K562 (cell line): ENCODE data around the gene RABEPK. TPM values are rescaled to one million over a fixed set of nuclear protein-coding genes. Genes with fewer than 3 reads are reported as not detected.
A peak's percentile ranks its signal among the peaks of the same experiment; 100 is the strongest.

Source experiments
- CTCFL ChIP-seq: IDR thresholded peaks from 2 replicates; pipeline ENCODE4 v1.6.1; 2011; ENCODE audit warnings: borderline replicate concordance, low read depth, mild to moderate bottlenecking, moderate library complexity, low read length; ENCODE audit not compliant: insufficient read depth, poor library complexity, severe bottlenecking
- FOSL1 ChIP-seq: fragments of 200-800 bp; sonication (Bioruptor generic); conservative IDR thresholded peaks from 2 replicates; pipeline ENCODE4 v1.6.1; 2016; ENCODE audit warnings: missing genetic modification characterization, missing compliant biosample characterization
- FOXJ3 ChIP-seq: sonication (generic); formaldehyde crosslinking; IDR thresholded peaks from 2 replicates; pipeline ENCODE4 v1.4.0; 2020; ENCODE audit warnings: mild to moderate bottlenecking, missing genetic modification reagents
- ZBTB43 ChIP-seq: sonication (generic); formaldehyde crosslinking; IDR thresholded peaks from 2 replicates; pipeline ENCODE4 v1.8.0; 2023; ENCODE audit warnings: mild to moderate bottlenecking, missing genetic modification reagents
- polyA plus RNA-seq, 8 experiments: library from polyadenylated mRNA; depleted of rRNA in 4 of 8; stranded (reverse) in 5 of 8; unstranded in 3 of 8; fragments of >200 nt; fragmentation: Nextera tagmentation in 2 of 8; fragmentation: Illumina TruSeq in 1 of 8; extraction: Ambion mirVana in 2 of 8; extraction: Trizol in 1 of 8; gene quantifications; 2 replicates each; pipeline versions ENCODE4 v1.2.1 to v1.2.3, GENCODE V29; 2011 to 2014; ENCODE audit warnings: inconsistent platforms in 1 of 8, missing spikeins in 1 of 8
- total RNA-seq, 7 experiments: library from RNA; depleted of rRNA in 6 of 7; stranded (reverse); fragments of >200 nt in 6 of 7; fragmentation: Illumina TruSeq in 2 of 7; extraction: Trizol in 2 of 7; gene quantifications; 2 replicates each; pipeline versions ENCODE4 v1.2.1 to v1.2.3, GENCODE V29; 2011 to 2021; ENCODE audit warnings: low replicate concordance in 1 of 7
- TF ChIP-seq, protein P1 (sequence below): fragments of 250-450 bp; sonication (Bioruptor Pico); IDR thresholded peaks from 2 replicates; pipeline ENCODE4 v1.4.0; 2020; ENCODE audit warnings: mild to moderate bottlenecking

RABEPK gene
- total and polyA plus RNA-seq, 9 of the 15 experiments (the other 6 are each of a cell fraction or from before 2014, with no cell fraction given) = 38.3 to 113 (median 52.8) TPM

DNA sequence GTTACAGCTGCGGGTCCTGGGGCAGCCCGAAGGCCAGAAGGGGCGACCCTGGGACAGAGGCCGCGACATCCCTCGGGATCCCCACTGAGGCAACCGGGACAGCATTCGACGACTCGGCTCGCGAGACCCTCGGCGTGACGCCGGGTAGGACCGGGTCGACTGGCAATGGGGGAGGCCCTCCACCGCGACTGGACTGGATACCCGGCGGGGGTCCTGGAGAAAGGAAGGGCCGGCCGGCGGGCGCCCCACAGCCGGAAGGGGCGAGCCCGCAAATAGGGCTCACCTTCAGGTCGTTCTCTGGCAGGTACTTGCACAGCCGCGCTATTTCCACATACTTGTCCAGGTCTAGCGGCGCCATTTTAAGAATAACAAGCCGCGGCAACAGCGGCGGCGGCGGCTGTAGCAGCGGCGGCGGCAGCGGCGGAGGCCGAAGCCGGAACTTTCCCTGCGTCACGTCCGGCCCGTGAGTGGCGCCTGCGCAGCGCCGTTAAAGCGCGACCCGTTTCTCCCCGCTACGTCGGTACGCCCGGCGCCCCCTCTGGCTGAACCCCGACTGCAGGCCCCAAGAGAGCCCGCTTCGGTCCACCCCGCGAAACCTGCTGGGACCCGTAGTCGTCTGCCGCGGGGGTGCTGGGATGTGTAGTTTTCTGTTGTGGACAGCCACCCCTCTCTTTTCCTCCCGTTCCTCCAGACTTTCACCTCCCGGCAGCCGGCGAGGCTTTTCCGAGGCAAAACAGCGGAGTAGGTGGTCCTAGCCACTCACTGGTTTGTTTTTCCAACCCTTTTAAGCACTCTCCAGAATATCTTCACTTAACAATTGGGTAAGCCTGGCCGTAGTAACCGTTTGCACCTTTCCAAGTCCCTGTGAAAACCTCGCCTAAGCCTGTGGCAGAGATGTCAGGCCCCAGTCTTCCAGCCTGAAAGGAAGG is 10.7 kb upstream of the RABEPK start, which contains the start of gene PPP6C (continued):
- TF ChIP-seq, protein P1, sequence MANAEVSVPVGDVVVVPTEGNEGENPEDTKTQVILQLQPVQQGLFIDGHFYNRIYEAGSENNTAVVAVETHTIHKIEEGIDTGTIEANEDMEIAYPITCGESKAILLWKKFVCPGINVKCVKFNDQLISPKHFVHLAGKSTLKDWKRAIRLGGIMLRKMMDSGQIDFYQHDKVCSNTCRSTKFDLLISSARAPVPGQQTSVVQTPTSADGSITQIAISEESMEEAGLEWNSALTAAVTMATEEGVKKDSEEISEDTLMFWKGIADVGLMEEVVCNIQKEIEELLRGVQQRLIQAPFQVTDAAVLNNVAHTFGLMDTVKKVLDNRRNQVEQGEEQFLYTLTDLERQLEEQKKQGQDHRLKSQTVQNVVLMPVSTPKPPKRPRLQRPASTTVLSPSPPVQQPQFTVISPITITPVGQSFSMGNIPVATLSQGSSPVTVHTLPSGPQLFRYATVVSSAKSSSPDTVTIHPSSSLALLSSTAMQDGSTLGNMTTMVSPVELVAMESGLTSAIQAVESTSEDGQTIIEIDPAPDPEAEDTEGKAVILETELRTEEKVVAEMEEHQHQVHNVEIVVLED (CRISPR knock-in tag) = peak; percentile 94
- TF ChIP-seq FOXJ3 (CRISPR knock-in tag) = no peak
- 0 out of 2 replicates have a peak, but pooled peaks have one; percentile 30 for TF ChIP-seq FOSL1 (tag)
- peak; percentile 72; the same call in 1 of the 2 replicates for TF ChIP-seq ZBTB43 (CRISPR knock-in tag)
- peak; percentile 98 for TF ChIP-seq CTCFL
